Thoracic aorta (tissue), 2 donors: ENCODE measurements around the gene MYO18B. TPM values are rescaled to one million over a fixed set of nuclear protein-coding genes. Genes with fewer than 3 reads are reported as not detected.

Source experiments
- ATAC-seq: fragments of 150-250 bp; one replicate; pipeline ENCODE4 v1.8.0; 2017; ENCODE audit warnings: low read depth; ENCODE audit not compliant: insufficient number of reproducible peaks, low FRiP score
- DNase-seq: peaks from one replicate; pipeline ENCODE4 v3.0.0-alpha.2; 2020; ENCODE audit warnings: low spot score
- H3K27ac ChIP-seq, 2 donors: fragments of 200-600 bp; sonication (generic); 1 replicate in 1 of 2; 2 replicates in 1 of 2; pipeline ENCODE4 v1.5.1; 2016; ENCODE audit warnings: mild to moderate bottlenecking in 2 of 2, moderate library complexity in 2 of 2
- H3K27me3 ChIP-seq: fragments of 200-600 bp; sonication (generic); replicated peaks from 2 replicates; pipeline ENCODE4 v1.6.0; 2016; ENCODE audit warnings: mild to moderate bottlenecking; ENCODE audit not compliant: insufficient read depth
- H3K36me3 ChIP-seq: fragments of 200-600 bp; sonication (generic); one replicate; pipeline ENCODE4 v1.5.1; 2016
- H3K4me1 ChIP-seq, 2 donors: fragments of 200-600 bp; sonication (generic); 1 replicate in 1 of 2; 2 replicates in 1 of 2; pipeline versions ENCODE4 v1.5.1 to v1.6.0; 2016; ENCODE audit warnings: low read depth in 2 of 2, mild to moderate bottlenecking in 1 of 2; ENCODE audit not compliant: control insufficient read depth in 1 of 2
- H3K4me3 ChIP-seq: fragments of 200-600 bp; sonication (generic); 2 replicates; pipeline ENCODE4 v1.5.1; 2016; ENCODE audit warnings: mild to moderate bottlenecking
- H3K9me3 ChIP-seq: fragments of 200-600 bp; sonication (generic); 2 replicates; pipeline ENCODE4 v1.5.1; 2016
- total RNA-seq, 2 donors: library from RNA; depleted of rRNA; stranded (reverse); fragments of >200 nt; gene quantifications; one replicate each; pipeline versions ENCODE4 v1.1.0 to v1.2.3, GENCODE V29; 2016
- TF ChIP-seq, protein P1 (sequence below): fragments of 200-600 bp; sonication (generic); IDR thresholded peaks from one replicate; pipeline ENCODE4 v1.5.1; 2019; ENCODE audit warnings: antibody characterized with exemption

MYO18B gene
- total RNA-seq, 2 donors from 2014 or later: 45.6 to 73.5 TPM

DNA sequence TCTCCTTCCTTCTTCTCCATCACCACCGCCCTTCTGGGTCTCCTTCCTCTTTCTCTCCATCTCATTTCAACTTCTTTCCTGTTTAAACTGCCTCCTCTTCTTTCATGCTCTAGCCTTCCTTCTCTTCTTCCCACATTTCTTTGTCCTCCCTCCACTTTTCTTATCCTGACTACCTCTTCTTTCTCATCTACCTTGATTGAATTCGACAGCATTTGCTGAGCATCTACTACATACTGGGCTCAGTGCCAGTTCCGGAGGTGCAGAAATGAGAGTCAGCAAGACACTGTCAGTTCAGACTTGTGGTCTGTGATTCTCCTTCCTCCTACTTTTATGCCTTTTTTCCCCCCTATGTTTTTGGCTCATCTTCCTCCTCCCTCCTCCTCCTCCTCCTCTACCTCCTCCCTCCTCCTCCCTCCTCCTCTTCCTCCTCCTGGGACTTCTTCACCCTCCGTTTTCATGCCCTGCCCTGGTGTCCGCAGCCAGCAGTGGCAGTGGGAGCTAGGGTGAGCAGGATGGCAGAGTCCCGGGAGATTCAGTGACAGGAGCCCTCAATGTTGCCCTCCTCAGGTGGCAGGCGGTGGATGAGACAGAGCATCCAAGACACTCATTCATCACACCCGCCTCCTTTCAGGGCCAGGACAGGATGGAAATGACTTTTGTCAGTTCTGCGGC, 281.3 kb downstream of the MYO18B start:
- H3K27me3 ChIP-seq: no peaks in the 10 kb centered on the region
- no peaks in the 10 kb centered on the region for H3K4me1 ChIP-seq
- DNase-seq (no peak), ATAC-seq (no peak)
- H3K27ac ChIP-seq: no peak overlapping the region
- H3K36me3 ChIP-seq: peaks cover 12% of the 10 kb centered on the region
- TF ChIP-seq, protein P1, sequence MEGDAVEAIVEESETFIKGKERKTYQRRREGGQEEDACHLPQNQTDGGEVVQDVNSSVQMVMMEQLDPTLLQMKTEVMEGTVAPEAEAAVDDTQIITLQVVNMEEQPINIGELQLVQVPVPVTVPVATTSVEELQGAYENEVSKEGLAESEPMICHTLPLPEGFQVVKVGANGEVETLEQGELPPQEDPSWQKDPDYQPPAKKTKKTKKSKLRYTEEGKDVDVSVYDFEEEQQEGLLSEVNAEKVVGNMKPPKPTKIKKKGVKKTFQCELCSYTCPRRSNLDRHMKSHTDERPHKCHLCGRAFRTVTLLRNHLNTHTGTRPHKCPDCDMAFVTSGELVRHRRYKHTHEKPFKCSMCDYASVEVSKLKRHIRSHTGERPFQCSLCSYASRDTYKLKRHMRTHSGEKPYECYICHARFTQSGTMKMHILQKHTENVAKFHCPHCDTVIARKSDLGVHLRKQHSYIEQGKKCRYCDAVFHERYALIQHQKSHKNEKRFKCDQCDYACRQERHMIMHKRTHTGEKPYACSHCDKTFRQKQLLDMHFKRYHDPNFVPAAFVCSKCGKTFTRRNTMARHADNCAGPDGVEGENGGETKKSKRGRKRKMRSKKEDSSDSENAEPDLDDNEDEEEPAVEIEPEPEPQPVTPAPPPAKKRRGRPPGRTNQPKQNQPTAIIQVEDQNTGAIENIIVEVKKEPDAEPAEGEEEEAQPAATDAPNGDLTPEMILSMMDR: no peak
- no peak overlapping the region for H3K4me3 ChIP-seq
- no peaks in the 10 kb centered on the region for H3K9me3 ChIP-seq

DNA sequence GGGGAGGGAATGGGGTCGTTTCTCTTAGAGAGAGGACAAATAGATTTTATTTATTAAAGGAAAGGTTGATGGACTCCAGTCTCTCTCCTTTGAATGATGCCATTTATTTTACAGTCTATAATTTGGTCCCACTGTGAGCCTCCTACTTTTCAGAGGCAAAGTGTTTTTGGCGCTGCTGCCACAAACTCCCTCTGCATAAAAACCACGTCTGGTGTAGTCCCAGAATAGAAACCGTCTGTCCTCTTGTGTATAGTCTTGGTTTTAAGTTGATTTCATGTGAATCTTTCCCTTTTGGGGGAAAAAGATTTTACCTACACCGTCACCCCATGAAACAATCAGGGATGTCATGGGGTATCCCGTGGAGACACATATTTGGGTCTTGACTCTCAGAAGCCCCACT, 283.6 kb downstream of the MYO18B start:
- no peaks in the 10 kb centered on the region for H3K9me3 ChIP-seq
- no peaks in the 10 kb centered on the region for H3K4me1 ChIP-seq
- DNase-seq (no peak), ATAC-seq (no peak)
- H3K27me3 ChIP-seq: no peaks in the 10 kb centered on the region
- H3K27ac ChIP-seq: no peak overlapping the region
- TF ChIP-seq, protein P1: no peak
- H3K36me3 ChIP-seq: peaks cover 16% of the 10 kb centered on the region
- H3K4me3 ChIP-seq: no peak overlapping the region

DNA sequence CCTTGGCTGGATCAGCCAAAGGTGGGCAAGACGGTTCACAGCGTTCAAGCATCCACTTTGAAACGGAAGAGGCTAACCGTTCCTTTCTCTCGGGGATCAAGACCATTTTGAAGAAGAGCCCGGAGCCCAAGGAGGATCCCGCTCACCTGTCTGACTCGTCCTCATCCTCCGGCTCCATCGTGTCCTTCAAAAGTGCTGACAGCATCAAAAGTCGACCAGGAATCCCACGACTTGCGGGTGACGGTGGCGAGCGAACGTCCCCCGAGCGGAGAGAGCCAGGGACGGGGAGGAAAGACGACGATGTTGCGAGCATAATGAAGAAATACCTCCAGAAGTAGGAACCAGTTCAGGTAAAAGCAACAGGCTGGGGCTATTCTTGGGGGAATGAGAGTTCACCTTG, 285.4 kb downstream of the MYO18B start:
- Histone ChIP-seq H3K4me1 (no peaks in the 10 kb centered on the region), H3K27ac (no peak overlapping the region), H3K9me3 (no peaks in the 10 kb centered on the region), H3K27me3 (no peaks in the 10 kb centered on the region), H3K36me3 (peaks cover 14% of the 10 kb centered on the region), H3K4me3 (no peak overlapping the region)
- no peak for ATAC-seq
- TF ChIP-seq, protein P1: no peak
- DNase-seq: no peak

DNA sequence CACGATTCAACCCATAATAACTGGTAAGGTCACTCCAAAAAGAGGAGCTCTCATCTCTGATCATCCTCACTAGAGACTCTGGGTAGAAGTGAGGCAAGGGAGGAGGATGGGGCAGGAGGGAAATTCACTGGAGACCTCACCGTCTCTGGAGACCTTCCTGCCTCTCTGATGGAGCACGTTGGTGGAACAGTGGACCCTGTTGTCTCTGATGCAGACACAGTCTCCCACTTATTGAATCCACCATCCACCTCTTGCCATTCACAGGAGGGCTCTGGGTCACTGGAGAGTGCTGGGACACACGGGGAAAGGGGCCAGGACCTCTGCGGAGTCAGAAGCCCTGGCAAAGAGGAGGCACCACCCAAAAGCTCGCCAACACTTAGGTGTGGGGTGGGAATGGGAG, 289.7 kb downstream of the MYO18B start:
- ATAC-seq (no peak), DNase-seq (no peak)
- H3K4me1 ChIP-seq: no peaks in the 10 kb centered on the region
- TF ChIP-seq, protein P1: no peak
- H3K36me3 ChIP-seq: peaks cover 11% of the 10 kb centered on the region
- no peak overlapping the region for H3K27ac ChIP-seq
- H3K27me3 ChIP-seq: no peaks in the 10 kb centered on the region
- no peaks in the 10 kb centered on the region for H3K9me3 ChIP-seq
- H3K4me3 ChIP-seq: no peak overlapping the region

DNA sequence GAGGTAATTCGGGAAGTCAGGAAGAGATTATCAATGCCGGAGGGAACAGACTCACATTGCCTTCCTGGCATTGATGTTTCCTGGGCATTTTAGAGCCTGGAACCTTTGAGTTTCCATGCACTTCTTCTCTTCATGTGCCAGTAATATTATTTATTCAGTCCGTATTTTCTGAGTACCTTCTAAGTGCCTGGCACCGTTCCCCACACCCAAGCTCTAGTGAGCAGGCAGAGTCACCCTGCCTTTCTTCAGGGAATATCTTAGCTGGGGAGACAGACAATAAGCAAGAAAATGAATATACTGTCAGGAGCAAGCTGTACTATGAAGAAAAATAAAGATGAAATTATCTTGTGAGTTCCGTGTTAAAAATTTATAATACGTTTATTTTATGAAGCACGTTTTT, 291.1 kb downstream of the MYO18B start:
- no peak for ATAC-seq
- H3K27ac ChIP-seq: no peak overlapping the region
- peaks cover 4% of the 10 kb centered on the region for H3K36me3 ChIP-seq
- H3K9me3 ChIP-seq: no peaks in the 10 kb centered on the region
- H3K27me3 ChIP-seq: no peaks in the 10 kb centered on the region
- H3K4me1 ChIP-seq: no peaks in the 10 kb centered on the region
- H3K4me3 ChIP-seq: no peak overlapping the region
- TF ChIP-seq, protein P1: no peak
- DNase-seq: no peak
